Brain microvascular endothelial cell (primary cell): ENCODE data around the gene CFAP91.

Source experiments
- DNase-seq: peaks from one replicate; pipeline ENCODE4 v3.0.0-alpha.2; 2020
- H3K27ac ChIP-seq: fragments of 250-450 bp; sonication (Bioruptor Pico); 2 replicates; pipeline ENCODE4 v1.5.1; 2020; ENCODE audit warnings: mild to moderate bottlenecking, moderate library complexity
- H3K27me3 ChIP-seq: fragments of 250-450 bp; sonication (Bioruptor Pico); replicated peaks from 2 replicates; pipeline ENCODE4 v1.5.1; 2020; ENCODE audit warnings: mild to moderate bottlenecking
- H3K36me3 ChIP-seq: fragments of 250-450 bp; sonication (Bioruptor Pico); replicated peaks from 2 replicates; pipeline ENCODE4 v1.5.1; 2020; ENCODE audit warnings: mild to moderate bottlenecking
- H3K4me3 ChIP-seq: 2 replicates; pipeline ENCODE4 v1.5.1; 2011; ENCODE audit warnings: low read depth, mild to moderate bottlenecking, control low read depth, low read length, moderate library complexity
- CTCF ChIP-seq: IDR thresholded peaks from 2 replicates; pipeline ENCODE4 v1.5.1; 2011; ENCODE audit warnings: low read depth, mild to moderate bottlenecking, moderate library complexity, low read length, control low read depth, inconsistent platforms; ENCODE audit errors: missing control alignments
- in situ Hi-C: cut with HindIII; loops from 2 replicates; pipeline ENCODE4 v1.10.0; 2017; ENCODE audit warnings: low sequenced_read_pairs, low pct_ligation_motif_present

The CFAP91 gene

GRCh38 chr3:119665954-119666559 lies 36.8 kb upstream of the CFAP91 start:
- TF ChIP-seq CTCF: no peak
- no peak overlapping the region for H3K4me3 ChIP-seq
- DNase-seq: no peak
- H3K27me3 ChIP-seq: no peaks in the 10 kb centered on the region
- no peaks in the 10 kb centered on the region for H3K36me3 ChIP-seq
- in situ Hi-C loops: no loop called here
- no peak overlapping the region for H3K27ac ChIP-seq

- TF ChIP-seq CTCF: no peak
- Histone ChIP-seq H3K4me3 (no peak overlapping the region), H3K27me3 (no peaks in the 10 kb centered on the region), H3K27ac (no peak overlapping the region), H3K36me3 (peaks cover 7% of the 10 kb centered on the region)
- in situ Hi-C loops: no loop called here
- DNase-seq: no peak
Observed at GRCh38 chr3:119669906-119670570, 32.8 kb upstream of the CFAP91 start.

- Histone ChIP-seq H3K4me3 (no peak overlapping the region), H3K36me3 (peaks cover 7% of the 10 kb centered on the region), H3K27me3 (no peaks in the 10 kb centered on the region), H3K27ac (no peak overlapping the region)
- no peak for DNase-seq
- no peak for TF ChIP-seq CTCF
- in situ Hi-C loops: no loop called here
Observed at GRCh38 chr3:119672776-119673175, 30.0 kb upstream of the CFAP91 start.

GRCh38 chr3:119673875-119674274 lies 28.9 kb upstream of the CFAP91 start:
- in situ Hi-C loops: no loop called here
- DNase-seq: no peak
- no peak for TF ChIP-seq CTCF
- H3K4me3 ChIP-seq: no peak overlapping the region
- H3K36me3 ChIP-seq: peaks cover 7% of the 10 kb centered on the region
- H3K27ac ChIP-seq: no peak overlapping the region
- no peaks in the 10 kb centered on the region for H3K27me3 ChIP-seq

GRCh38 chr3:119675188-119675874 lies 27.5 kb upstream of the CFAP91 start:
- TF ChIP-seq CTCF: no peak
- H3K27me3 ChIP-seq: no peaks in the 10 kb centered on the region
- peaks cover 7% of the 10 kb centered on the region for H3K36me3 ChIP-seq
- H3K4me3 ChIP-seq: no peak overlapping the region
- DNase-seq: no peak
- in situ Hi-C loops: no loop called here
- H3K27ac ChIP-seq: no peak overlapping the region
